Measurements from ENCODE around the gene PPARG. TPM values are rescaled to one million over a fixed set of nuclear protein-coding genes. Genes with fewer than 3 reads are reported as not detected.

PPARG gene
- total RNA-seq, 1 experiment from 2014 or later, result 0.79 TPM

- TF ChIP-seq FOXP4 (CRISPR knock-in tag; IDR thresholded peaks at IDR 0.05) (no peak), CDX4 (CRISPR knock-in tag; IDR thresholded peaks at IDR 0.05; ENCODE audit: borderline replicate concordance) (no peak), ZNF317 (CRISPR knock-in tag; IDR thresholded peaks at IDR 0.05; ENCODE audit: borderline replicate concordance, low read depth) (no peak), AFF4 (CRISPR knock-in tag; IDR thresholded peaks at IDR 0.05; ENCODE audit: borderline replicate concordance) (no peak), SOX15 (CRISPR knock-in tag; IDR thresholded peaks at IDR 0.05) (no peak)
Measured at GRCh38 chr3:12353796-12354525, 65.1 kb downstream of the PPARG start (continued).

GRCh38 chr3:12356175-12356574, 67.3 kb downstream of the PPARG start:
- no peaks in the 10 kb centered on the region for H3K4me1 Mint-ChIP-seq
- TF ChIP-seq ZSCAN18 (CRISPR knock-in tag; IDR thresholded peaks at IDR 0.05), result no peak
- TF ChIP-seq NR2C2 (CRISPR knock-in tag; IDR thresholded peaks at IDR 0.05), result no peak
- no peak for TF ChIP-seq ESRRA (CRISPR knock-in tag; IDR thresholded peaks at IDR 0.05; ENCODE audit: borderline replicate concordance)
- TF ChIP-seq GTF2I (CRISPR knock-in tag; conservative IDR thresholded peaks at IDR 0.05), result no peak
- TF ChIP-seq ETV6 (CRISPR knock-in tag; IDR thresholded peaks at IDR 0.05), result no peak
- TF ChIP-seq AFF4 (CRISPR knock-in tag; IDR thresholded peaks at IDR 0.05; ENCODE audit: borderline replicate concordance), result no peak
- CTCF ChIA-PET, result no interaction called here
- POLR2A ChIA-PET, result no interaction called here
- DNase-seq (ENCODE audit: low spot score), result no peak
- no peaks in the 10 kb centered on the region for H3K36me3 Mint-ChIP-seq
- no peak overlapping the region for H3K27ac Mint-ChIP-seq
- no peak for ATAC-seq
- no peak overlapping the region for H3K4me3 Mint-ChIP-seq
- H3K9me3 Mint-ChIP-seq, result no peaks in the 10 kb centered on the region
- H3K27me3 Mint-ChIP-seq (ENCODE audit: low read depth), result no peaks in the 10 kb centered on the region
